Measurements from ENCODE around the gene VSTM2B. TPM values are rescaled to one million over a fixed set of nuclear protein-coding genes. Genes with fewer than 3 reads are reported as not detected.
A peak's percentile ranks its signal among the peaks of the same experiment; 100 is the strongest.

VSTM2B gene
- total RNA-seq, 3 donors from 2014 or later, result not detected

- DNase-seq (peak; percentile 30), ATAC-seq (peak; percentile 79 to 81)
- Mint-ChIP-seq H3K4me1 (ENCODE audit: low read depth) (peaks cover 31% of the 10 kb centered on the region), H3K36me3 (ENCODE audit: insufficient read depth) (no peaks in the 10 kb centered on the region), H3K4me3 (peak overlapping the region; percentile 56), H3K27me3 (ENCODE audit: low read depth) (peaks cover 71% of the 10 kb centered on the region), H3K9me3 (no peaks in the 10 kb centered on the region)
These were observed 2.7 kb downstream of the VSTM2B start for GRCh38 chr19:29528350-29528945.

GRCh38 chr19:29528946-29529645 lies 3.3 kb downstream of the VSTM2B start:
- Mint-ChIP-seq H3K27me3 (ENCODE audit: low read depth) (peaks cover 69% of the 10 kb centered on the region), H3K36me3 (ENCODE audit: insufficient read depth) (no peaks in the 10 kb centered on the region), H3K9me3 (no peaks in the 10 kb centered on the region), H3K4me3 (peak overlapping the region; percentile 56), H3K4me1 (ENCODE audit: low read depth) (peaks cover 31% of the 10 kb centered on the region)
- ATAC-seq (peak in 1 of 2 donors; percentile 8), DNase-seq (no peak)

- H3K4me3 Mint-ChIP-seq, result peak overlapping the region; percentile 31
- ATAC-seq (no peak), DNase-seq (no peak)
- no peaks in the 10 kb centered on the region for H3K36me3 Mint-ChIP-seq (ENCODE audit: insufficient read depth)
- H3K4me1 Mint-ChIP-seq (ENCODE audit: low read depth), result peaks cover 28% of the 10 kb centered on the region
- H3K9me3 Mint-ChIP-seq, result no peaks in the 10 kb centered on the region
- peaks cover 62% of the 10 kb centered on the region for H3K27me3 Mint-ChIP-seq (ENCODE audit: low read depth)
These were observed 4.1 kb downstream of the VSTM2B start for GRCh38 chr19:29529646-29530539.

- H3K36me3 Mint-ChIP-seq (ENCODE audit: insufficient read depth), result no peaks in the 10 kb centered on the region
- H3K27me3 Mint-ChIP-seq (ENCODE audit: low read depth), result peaks cover 57% of the 10 kb centered on the region
- peaks cover 24% of the 10 kb centered on the region for H3K4me1 Mint-ChIP-seq (ENCODE audit: low read depth)
- no peak overlapping the region for H3K4me3 Mint-ChIP-seq
- H3K9me3 Mint-ChIP-seq, result no peaks in the 10 kb centered on the region
- ATAC-seq (no peak), DNase-seq (no peak)
These were observed 5.0 kb downstream of the VSTM2B start for GRCh38 chr19:29530540-29531457.

- H3K36me3 Mint-ChIP-seq (ENCODE audit: insufficient read depth), result no peaks in the 10 kb centered on the region
- ATAC-seq (no peak), DNase-seq (no peak)
- H3K4me1 Mint-ChIP-seq (ENCODE audit: low read depth), result peaks cover 24% of the 10 kb centered on the region
- peaks cover 57% of the 10 kb centered on the region for H3K27me3 Mint-ChIP-seq (ENCODE audit: low read depth)
- H3K4me3 Mint-ChIP-seq, result no peak overlapping the region
- H3K9me3 Mint-ChIP-seq, result no peaks in the 10 kb centered on the region
These were observed 5.7 kb downstream of the VSTM2B start for GRCh38 chr19:29531458-29532025.

GRCh38 chr19:29532097-29532496 lies 6.3 kb downstream of the VSTM2B start:
- Mint-ChIP-seq H3K9me3 (no peaks in the 10 kb centered on the region), H3K27me3 (ENCODE audit: low read depth) (peaks cover 57% of the 10 kb centered on the region), H3K4me3 (no peak overlapping the region), H3K4me1 (ENCODE audit: low read depth) (peaks cover 24% of the 10 kb centered on the region), H3K36me3 (ENCODE audit: insufficient read depth) (no peaks in the 10 kb centered on the region)
- ATAC-seq (no peak), DNase-seq (no peak)

GRCh38 chr19:29532956-29533355 lies 7.2 kb downstream of the VSTM2B start:
- Mint-ChIP-seq H3K9me3 (no peaks in the 10 kb centered on the region), H3K27me3 (ENCODE audit: low read depth) (peaks cover 50% of the 10 kb centered on the region), H3K36me3 (ENCODE audit: insufficient read depth) (no peaks in the 10 kb centered on the region), H3K4me3 (no peak overlapping the region), H3K4me1 (ENCODE audit: low read depth) (peaks cover 18% of the 10 kb centered on the region)
- no peak for ATAC-seq
- no peak for DNase-seq

- ATAC-seq (no peak), DNase-seq (no peak)
- H3K4me1 Mint-ChIP-seq (ENCODE audit: low read depth), result peaks cover 11% of the 10 kb centered on the region
- H3K36me3 Mint-ChIP-seq (ENCODE audit: insufficient read depth), result no peaks in the 10 kb centered on the region
- H3K27me3 Mint-ChIP-seq (ENCODE audit: low read depth), result peaks cover 45% of the 10 kb centered on the region
- H3K4me3 Mint-ChIP-seq, result no peak overlapping the region
- H3K9me3 Mint-ChIP-seq, result no peaks in the 10 kb centered on the region
These were observed 8.1 kb downstream of the VSTM2B start for GRCh38 chr19:29533578-29534544.

- Mint-ChIP-seq H3K36me3 (ENCODE audit: insufficient read depth) (no peaks in the 10 kb centered on the region), H3K27me3 (ENCODE audit: low read depth) (peaks cover 39% of the 10 kb centered on the region), H3K4me1 (ENCODE audit: low read depth) (peaks cover 2% of the 10 kb centered on the region), H3K9me3 (no peaks in the 10 kb centered on the region), H3K4me3 (no peak overlapping the region)
- ATAC-seq (no peak), DNase-seq (no peak)
These were observed 9.5 kb downstream of the VSTM2B start for GRCh38 chr19:29535214-29535831.

- ATAC-seq, result no peak
- no peaks in the 10 kb centered on the region for H3K4me1 Mint-ChIP-seq (ENCODE audit: low read depth)
- H3K27me3 Mint-ChIP-seq (ENCODE audit: low read depth), result peaks cover 35% of the 10 kb centered on the region
- H3K4me3 Mint-ChIP-seq, result no peak overlapping the region
- H3K36me3 Mint-ChIP-seq (ENCODE audit: insufficient read depth), result no peaks in the 10 kb centered on the region
- DNase-seq, result no peak
- H3K9me3 Mint-ChIP-seq, result no peaks in the 10 kb centered on the region
These were observed 10.3 kb downstream of the VSTM2B start for GRCh38 chr19:29535984-29536508.

- DNase-seq (no peak), ATAC-seq (no peak)
- Mint-ChIP-seq H3K27me3 (ENCODE audit: low read depth) (peaks cover 24% of the 10 kb centered on the region), H3K4me3 (no peak overlapping the region), H3K4me1 (ENCODE audit: low read depth) (no peaks in the 10 kb centered on the region), H3K9me3 (no peaks in the 10 kb centered on the region), H3K36me3 (ENCODE audit: insufficient read depth) (no peaks in the 10 kb centered on the region)
These were observed 11.4 kb downstream of the VSTM2B start for GRCh38 chr19:29537181-29537580.

- no peaks in the 10 kb centered on the region for H3K4me1 Mint-ChIP-seq (ENCODE audit: low read depth)
- DNase-seq, result no peak
- no peak for ATAC-seq
- H3K9me3 Mint-ChIP-seq, result no peaks in the 10 kb centered on the region
- no peaks in the 10 kb centered on the region for H3K36me3 Mint-ChIP-seq (ENCODE audit: insufficient read depth)
- H3K4me3 Mint-ChIP-seq, result no peak overlapping the region
- H3K27me3 Mint-ChIP-seq (ENCODE audit: low read depth), result peaks cover 21% of the 10 kb centered on the region
These were observed 11.8 kb downstream of the VSTM2B start for GRCh38 chr19:29537601-29538000.
